ENCODE data around the gene GNG14. TPM values are rescaled to one million over a fixed set of nuclear protein-coding genes. Genes with fewer than 3 reads are reported as not detected.

The GNG14 gene
- not detected in 2 replicates for total RNA-seq

GRCh38 chr19:12687496-12688196 lies at the start of gene GNG14:
TSS of gene GNG14 (plus strand) at chr19:12687998. CDS start at chr19:12688049, 51 bp downstream.

GRCh38 chr19:12666265-12667048 lies 21.3 kb upstream of the GNG14 start, which contains the start of the genes MAN2B1 and WDR83:
TSS of gene MAN2B1 (minus strand) at chr19:12666742. CDS start at chr19:12666701, 41 bp downstream.
TSS of gene WDR83 (plus strand) at chr19:12666807. CDS start at chr19:12669791, 2,984 bp downstream.

GRCh38 chr19:12681074-12681987 lies 6.5 kb upstream of the GNG14 start, which contains the start of gene DHPS:
TSS of gene DHPS (minus strand) at chr19:12681880. CDS start at chr19:12681766, 114 bp downstream.

GRCh38 chr19:12696366-12697335 lies 8.9 kb downstream of the GNG14 start, which contains the start of gene FBXW9:
TSS of gene FBXW9 (minus strand) at chr19:12696631. CDS start at chr19:12696581, 50 bp downstream.

GRCh38 chr19:12723641-12724426 lies 36.0 kb downstream of the GNG14 start, which contains the start of gene TNPO2:
TSS of gene TNPO2 (minus strand) at chr19:12723932. CDS start at chr19:12720977, 2,955 bp downstream.

GRCh38 chr19:12736995-12737834 lies 49.4 kb downstream of the GNG14 start, which contains the start of gene GET3:
TSS of gene GET3 (plus strand) at chr19:12737497. CDS start at chr19:12737506, 9 bp downstream.

Other genes starting within 250 kb of the GNG14 start
- gene ZNF443, start 247.0 kb upstream of the GNG14 start, total RNA-seq, result under 0.01 and 0.35 TPM in 2 replicates
- gene ZNF709, start 203.2 kb upstream of the GNG14 start, total RNA-seq, result 0.71 and 1.7 TPM in 2 replicates
- gene ZNF564, start 136.5 kb upstream of the GNG14 start, total RNA-seq, result 2.3 and 3.5 TPM in 2 replicates
- 2.3 and 6.4 TPM in 2 replicates for gene ZNF490, start 77.2 kb upstream of the GNG14 start, total RNA-seq
- gene ZNF791, start 77.1 kb upstream of the GNG14 start, total RNA-seq, result 5.2 and 9.7 TPM in 2 replicates
- gene MAN2B1, start 21.3 kb upstream of the GNG14 start, total RNA-seq, result 56.2 and 63.1 TPM in 2 replicates
- gene WDR83, start 21.2 kb upstream of the GNG14 start, total RNA-seq, result 5.3 and 15.0 TPM in 2 replicates
- 65.9 and 89.4 TPM in 2 replicates for gene DHPS, start 6.1 kb upstream of the GNG14 start, total RNA-seq
- gene FBXW9, start 8.6 kb downstream of the GNG14 start, total RNA-seq, result 14.7 and 16.5 TPM in 2 replicates
- 14.7 and 26.2 TPM in 2 replicates for gene TNPO2, start 35.9 kb downstream of the GNG14 start, total RNA-seq
- gene TRIR, start 46.7 kb downstream of the GNG14 start, total RNA-seq, result 283 and 329 TPM in 2 replicates
- 142 and 166 TPM in 2 replicates for gene GET3, start 49.5 kb downstream of the GNG14 start, total RNA-seq
- not detected in 2 replicates for gene BEST2, start 63.8 kb downstream of the GNG14 start, total RNA-seq
- 5.8 and 11.9 TPM in 2 replicates for gene HOOK2, start 87.6 kb downstream of the GNG14 start, total RNA-seq
- gene JUNB, start 103.5 kb downstream of the GNG14 start, total RNA-seq, result 102 and 121 TPM in 2 replicates
- 379 and 428 TPM in 2 replicates for gene PRDX2, start 113.8 kb downstream of the GNG14 start, total RNA-seq
- gene THSD8, start 114.1 kb downstream of the GNG14 start, total RNA-seq, result not detected in 2 replicates
- 34.2 and 53.0 TPM in 2 replicates for gene RNASEH2A, start 118.6 kb downstream of the GNG14 start, total RNA-seq
- not detected in 2 replicates for gene RTBDN, start 146.6 kb downstream of the GNG14 start, total RNA-seq
- 1.2 and 1.4 TPM in 2 replicates for gene MAST1, start 150.5 kb downstream of the GNG14 start, total RNA-seq
- 32.3 and 41.8 TPM in 2 replicates for gene DNASE2, start 193.5 kb downstream of the GNG14 start, total RNA-seq
- not detected in 2 replicates for gene KLF1, start 199.2 kb downstream of the GNG14 start, total RNA-seq
- 50.3 and 51.9 TPM in 2 replicates for gene GCDH, start 203.2 kb downstream of the GNG14 start, total RNA-seq
- not detected in 2 replicates for gene SYCE2, start 231.3 kb downstream of the GNG14 start, total RNA-seq
- gene FARSA, start 245.7 kb downstream of the GNG14 start, total RNA-seq, result 58.3 and 76.7 TPM in 2 replicates